Measurements from ENCODE around the gene JPH3.

JPH3 gene

DNA sequence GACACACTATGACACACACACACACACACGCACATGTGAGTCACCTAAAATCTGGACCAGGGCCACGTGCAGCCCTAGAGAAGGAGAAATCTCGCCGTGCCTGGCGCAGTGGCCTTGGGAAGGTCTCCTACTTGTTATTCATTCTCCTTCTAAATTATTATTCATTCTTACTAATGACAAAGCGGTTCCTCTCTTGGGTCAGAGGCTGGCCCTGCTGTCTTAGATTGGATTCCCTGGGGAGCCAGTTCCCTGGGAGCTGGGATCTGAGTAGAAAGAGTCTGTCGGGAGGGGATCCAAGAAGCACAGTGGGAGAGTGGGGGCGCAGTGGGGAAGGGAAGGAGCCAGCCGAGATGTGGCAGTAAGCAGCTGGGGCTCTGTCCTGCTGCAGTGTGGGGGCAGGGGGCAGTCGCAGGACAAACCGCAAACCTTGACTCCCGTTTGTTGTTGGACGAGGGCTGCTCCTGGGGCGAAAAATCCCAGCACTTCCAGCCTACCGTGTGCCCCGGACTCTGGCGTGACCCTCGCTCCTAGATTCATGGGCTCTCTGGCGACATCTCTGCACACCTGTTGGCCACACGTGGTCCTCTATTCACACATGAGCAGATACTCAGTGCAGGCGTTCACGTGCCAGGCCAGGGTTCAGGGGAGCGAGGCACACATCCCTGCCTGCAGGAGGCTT lies 18.7 kb upstream of the JPH3 start:
- Mint-ChIP-seq H3K9me3 (no peaks in the 10 kb centered on the region), H3K4me1 (ENCODE audit: low read depth) (peaks cover under 1% of the 10 kb centered on the region), H3K27me3 (ENCODE audit: low read depth) (peaks cover 17% of the 10 kb centered on the region), H3K4me3 (no peak overlapping the region), H3K27ac (no peak overlapping the region), H3K36me3 (ENCODE audit: low read depth) (no peaks in the 10 kb centered on the region)

DNA sequence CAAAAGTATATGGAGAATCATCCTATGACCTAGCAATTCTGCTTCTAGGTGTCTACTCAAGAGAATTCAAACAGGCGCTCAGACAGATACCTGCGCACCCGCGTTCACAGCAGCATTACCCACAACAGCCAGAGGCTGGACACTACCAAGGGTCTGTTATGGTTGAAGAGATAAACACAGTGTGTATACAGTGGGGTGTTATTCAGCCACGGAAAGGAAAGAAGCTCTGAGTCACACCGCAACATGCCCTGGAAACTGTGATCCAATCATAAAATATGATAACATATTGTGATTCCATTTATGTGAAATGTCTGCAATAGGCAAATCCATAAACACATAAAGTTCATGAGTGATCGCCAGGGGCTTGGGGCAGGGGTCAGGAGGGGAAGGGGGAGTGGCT lies 18.0 kb upstream of the JPH3 start:
- Mint-ChIP-seq H3K9me3 (no peaks in the 10 kb centered on the region), H3K4me3 (no peak overlapping the region), H3K36me3 (ENCODE audit: low read depth) (no peaks in the 10 kb centered on the region), H3K27ac (no peak overlapping the region), H3K4me1 (ENCODE audit: low read depth) (peaks cover 3% of the 10 kb centered on the region), H3K27me3 (ENCODE audit: low read depth) (peaks cover 17% of the 10 kb centered on the region)

- Mint-ChIP-seq H3K4me1 (ENCODE audit: low read depth) (peaks cover 3% of the 10 kb centered on the region), H3K36me3 (ENCODE audit: low read depth) (no peaks in the 10 kb centered on the region), H3K27ac (no peak overlapping the region), H3K27me3 (ENCODE audit: low read depth) (peaks cover 17% of the 10 kb centered on the region), H3K4me3 (no peak overlapping the region), H3K9me3 (no peaks in the 10 kb centered on the region)
Observed at GRCh38 chr16:87584975-87585374, 17.3 kb upstream of the JPH3 start.

DNA sequence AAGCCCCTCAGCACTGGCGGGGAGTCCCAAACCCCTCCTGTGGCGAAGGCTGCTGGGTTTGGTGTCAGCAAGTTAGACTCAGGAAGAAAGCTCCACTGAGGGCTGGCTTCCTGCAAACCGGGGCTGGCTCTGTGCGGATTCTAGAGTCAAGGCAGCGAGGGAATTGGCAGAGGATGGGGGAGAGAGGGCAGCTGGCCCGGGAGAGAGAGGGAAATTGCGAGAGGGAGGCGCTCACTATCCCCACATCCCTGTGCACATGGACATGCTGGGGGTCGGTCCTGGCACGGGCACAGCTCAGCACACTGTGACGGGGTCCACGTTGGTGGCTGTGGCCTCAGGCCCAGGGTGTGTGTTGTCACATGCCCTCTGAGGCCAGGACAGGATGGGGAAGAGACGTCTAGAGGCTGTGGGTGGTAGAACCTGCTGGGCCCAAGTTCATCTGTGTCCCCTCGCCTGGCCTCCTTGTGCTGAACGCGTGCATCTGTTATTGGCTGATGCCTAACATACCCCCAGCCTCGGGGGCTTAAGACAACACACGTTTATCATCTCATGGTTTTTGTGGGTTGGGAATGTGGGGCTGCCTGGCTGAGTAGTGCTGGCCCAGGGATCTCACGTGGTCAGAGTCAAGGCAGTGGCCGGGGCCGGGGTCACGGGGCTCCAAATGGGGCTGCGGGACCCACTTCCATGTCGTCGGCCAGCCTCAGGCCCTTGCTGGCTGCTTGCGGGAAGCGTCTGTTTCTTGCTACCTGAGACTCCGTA lies 16.7 kb upstream of the JPH3 start:
- peaks cover 21% of the 10 kb centered on the region for H3K27me3 Mint-ChIP-seq (ENCODE audit: low read depth)
- H3K4me3 Mint-ChIP-seq = no peak overlapping the region
- H3K27ac Mint-ChIP-seq = no peak overlapping the region
- H3K4me1 Mint-ChIP-seq (ENCODE audit: low read depth) = peaks cover 3% of the 10 kb centered on the region
- H3K9me3 Mint-ChIP-seq = no peaks in the 10 kb centered on the region
- no peaks in the 10 kb centered on the region for H3K36me3 Mint-ChIP-seq (ENCODE audit: low read depth)

- Mint-ChIP-seq H3K27me3 (ENCODE audit: low read depth) (peaks cover 24% of the 10 kb centered on the region), H3K9me3 (no peaks in the 10 kb centered on the region), H3K36me3 (ENCODE audit: low read depth) (no peaks in the 10 kb centered on the region), H3K27ac (no peak overlapping the region), H3K4me3 (no peak overlapping the region), H3K4me1 (ENCODE audit: low read depth) (peaks cover 3% of the 10 kb centered on the region)
Observed at GRCh38 chr16:87586201-87586782, 16.0 kb upstream of the JPH3 start.

GRCh38 chr16:87587636-87588035 lies 14.7 kb upstream of the JPH3 start:
- Mint-ChIP-seq H3K36me3 (ENCODE audit: low read depth) (no peaks in the 10 kb centered on the region), H3K27ac (no peak overlapping the region), H3K4me3 (no peak overlapping the region), H3K27me3 (ENCODE audit: low read depth) (peaks cover 21% of the 10 kb centered on the region), H3K4me1 (ENCODE audit: low read depth) (peaks cover 3% of the 10 kb centered on the region), H3K9me3 (no peaks in the 10 kb centered on the region)

GRCh38 chr16:87592018-87592712 lies 10.1 kb upstream of the JPH3 start:
- no peaks in the 10 kb centered on the region for H3K36me3 Mint-ChIP-seq (ENCODE audit: low read depth)
- H3K9me3 Mint-ChIP-seq = no peaks in the 10 kb centered on the region
- peaks cover 10% of the 10 kb centered on the region for H3K27me3 Mint-ChIP-seq (ENCODE audit: low read depth)
- no peak overlapping the region for H3K27ac Mint-ChIP-seq
- H3K4me1 Mint-ChIP-seq (ENCODE audit: low read depth) = peaks cover 3% of the 10 kb centered on the region
- no peak overlapping the region for H3K4me3 Mint-ChIP-seq

DNA sequence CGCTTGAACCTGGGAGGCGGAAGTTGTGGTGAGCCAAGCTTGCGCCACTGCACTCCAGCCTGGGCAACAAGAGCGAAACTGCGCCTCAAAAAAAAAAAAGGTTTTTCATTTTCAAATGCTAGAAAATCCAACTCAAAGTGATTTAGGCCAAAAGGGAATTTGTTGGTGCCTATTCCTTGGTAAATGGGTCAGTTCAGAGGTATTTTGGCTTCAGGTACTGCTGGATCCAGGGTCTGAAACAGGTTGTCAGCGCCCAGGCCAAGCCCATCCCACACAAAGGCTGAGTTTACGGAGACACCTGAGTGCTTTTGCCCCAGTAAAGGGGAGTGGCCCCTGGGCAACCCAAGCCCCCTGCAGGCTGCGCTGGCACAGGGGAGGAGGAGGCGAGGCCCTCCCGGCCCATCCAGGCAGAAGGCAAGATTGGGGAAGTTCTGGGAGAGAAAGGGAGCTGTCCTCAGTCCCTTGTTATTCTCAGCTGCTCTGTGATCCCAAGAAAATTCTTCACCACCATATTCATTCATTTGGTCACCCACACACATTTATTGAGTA lies 8.5 kb upstream of the JPH3 start:
- no peak overlapping the region for H3K27ac Mint-ChIP-seq
- H3K4me1 Mint-ChIP-seq (ENCODE audit: low read depth) = peaks cover under 1% of the 10 kb centered on the region
- peaks cover 10% of the 10 kb centered on the region for H3K27me3 Mint-ChIP-seq (ENCODE audit: low read depth)
- H3K9me3 Mint-ChIP-seq = no peaks in the 10 kb centered on the region
- no peaks in the 10 kb centered on the region for H3K36me3 Mint-ChIP-seq (ENCODE audit: low read depth)
- H3K4me3 Mint-ChIP-seq = no peak overlapping the region

DNA sequence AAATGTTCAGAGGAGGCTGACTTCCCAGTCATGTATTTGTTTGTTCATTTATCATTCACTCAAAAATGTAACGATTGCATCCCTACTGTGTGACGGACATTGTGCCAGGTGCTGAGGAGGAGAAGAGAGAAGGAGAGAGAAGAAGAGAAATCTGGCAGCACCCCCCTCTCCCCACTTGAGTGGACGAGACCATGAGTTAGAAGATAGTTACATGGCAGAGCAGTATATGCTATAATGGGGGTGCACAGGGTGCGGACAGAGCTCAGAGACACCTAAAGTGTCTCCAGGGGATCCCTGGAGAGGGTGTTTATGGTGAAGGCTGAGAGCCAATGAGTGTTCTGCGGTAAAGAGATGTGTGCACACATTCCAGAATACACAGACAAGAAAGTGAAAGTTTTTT lies 6.6 kb upstream of the JPH3 start:
- Mint-ChIP-seq H3K9me3 (no peaks in the 10 kb centered on the region), H3K27ac (no peak overlapping the region)

DNA sequence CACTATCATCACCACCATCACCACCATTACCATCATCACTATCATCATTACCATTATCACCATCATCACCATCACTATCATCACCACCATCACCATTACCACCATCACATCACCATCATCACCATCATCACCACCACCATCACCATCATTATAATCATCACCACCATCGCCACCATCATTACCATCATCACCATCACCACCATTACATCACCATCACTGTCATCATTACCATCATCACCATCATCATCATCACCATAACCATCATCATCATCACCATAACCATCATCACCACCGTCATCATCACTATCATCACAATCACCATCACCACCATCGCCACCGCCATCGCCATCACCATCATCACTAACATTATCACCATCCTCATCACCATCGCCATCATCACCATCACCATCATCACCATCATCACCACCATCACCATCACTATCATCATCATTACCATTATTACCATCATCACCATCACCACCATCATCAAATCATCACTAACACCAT lies 4.9 kb upstream of the JPH3 start:
- Mint-ChIP-seq H3K4me3 (no peak overlapping the region), H3K27ac (no peak overlapping the region), H3K27me3 (ENCODE audit: low read depth) (peaks cover 29% of the 10 kb centered on the region), H3K9me3 (no peaks in the 10 kb centered on the region), H3K36me3 (ENCODE audit: low read depth) (no peaks in the 10 kb centered on the region), H3K4me1 (ENCODE audit: low read depth) (no peaks in the 10 kb centered on the region)

More for the DNA sequence above, 6.6 kb upstream of the JPH3 start:
- no peaks in the 10 kb centered on the region for H3K4me1 Mint-ChIP-seq (ENCODE audit: low read depth)
- H3K27me3 Mint-ChIP-seq (ENCODE audit: low read depth) = peaks cover 22% of the 10 kb centered on the region
- no peaks in the 10 kb centered on the region for H3K36me3 Mint-ChIP-seq (ENCODE audit: low read depth)
- no peak overlapping the region for H3K4me3 Mint-ChIP-seq

GRCh38 chr16:87598431-87598830 lies 3.9 kb upstream of the JPH3 start:
- no peaks in the 10 kb centered on the region for H3K9me3 Mint-ChIP-seq
- H3K4me3 Mint-ChIP-seq = no peak overlapping the region
- H3K27ac Mint-ChIP-seq = no peak overlapping the region
- no peaks in the 10 kb centered on the region for H3K36me3 Mint-ChIP-seq (ENCODE audit: low read depth)
- H3K27me3 Mint-ChIP-seq (ENCODE audit: low read depth) = peaks cover 35% of the 10 kb centered on the region
- H3K4me1 Mint-ChIP-seq (ENCODE audit: low read depth) = peaks cover 3% of the 10 kb centered on the region

- Mint-ChIP-seq H3K27me3 (ENCODE audit: low read depth) (peaks cover 48% of the 10 kb centered on the region), H3K36me3 (ENCODE audit: low read depth) (no peaks in the 10 kb centered on the region), H3K4me3 (no peak overlapping the region), H3K4me1 (ENCODE audit: low read depth) (peaks cover 3% of the 10 kb centered on the region), H3K9me3 (no peaks in the 10 kb centered on the region), H3K27ac (no peak overlapping the region)
Observed at GRCh38 chr16:87600246-87600645, 2.1 kb upstream of the JPH3 start.

GRCh38 chr16:87601401-87601981 lies 817 bp upstream of the JPH3 start:
- Mint-ChIP-seq H3K27me3 (ENCODE audit: low read depth) (peaks cover 53% of the 10 kb centered on the region), H3K36me3 (ENCODE audit: low read depth) (no peaks in the 10 kb centered on the region), H3K9me3 (no peaks in the 10 kb centered on the region), H3K4me1 (ENCODE audit: low read depth) (peaks cover 3% of the 10 kb centered on the region), H3K4me3 (no peak overlapping the region), H3K27ac (no peak overlapping the region)

All from T-helper 1 cell treated with Interleukin-12 subunit alpha and Interleukin-12 subunit beta and Interleukin-4 antibody, amounts not matched to agents 30 μg/mL and 1 μg/mL, for 36 hours (primary cell).